Fibroblast of upper back skin (primary cell): ENCODE measurements around the gene CCDC158.

Experiments used
- DNase-seq: peaks from one replicate; pipeline ENCODE4 v3.0.0-alpha.2; 2013

Gene CCDC158

GRCh38 chr4:76276813-76277212, 144.1 kb downstream of the CCDC158 start:
- DNase-seq: no peak

DNA sequence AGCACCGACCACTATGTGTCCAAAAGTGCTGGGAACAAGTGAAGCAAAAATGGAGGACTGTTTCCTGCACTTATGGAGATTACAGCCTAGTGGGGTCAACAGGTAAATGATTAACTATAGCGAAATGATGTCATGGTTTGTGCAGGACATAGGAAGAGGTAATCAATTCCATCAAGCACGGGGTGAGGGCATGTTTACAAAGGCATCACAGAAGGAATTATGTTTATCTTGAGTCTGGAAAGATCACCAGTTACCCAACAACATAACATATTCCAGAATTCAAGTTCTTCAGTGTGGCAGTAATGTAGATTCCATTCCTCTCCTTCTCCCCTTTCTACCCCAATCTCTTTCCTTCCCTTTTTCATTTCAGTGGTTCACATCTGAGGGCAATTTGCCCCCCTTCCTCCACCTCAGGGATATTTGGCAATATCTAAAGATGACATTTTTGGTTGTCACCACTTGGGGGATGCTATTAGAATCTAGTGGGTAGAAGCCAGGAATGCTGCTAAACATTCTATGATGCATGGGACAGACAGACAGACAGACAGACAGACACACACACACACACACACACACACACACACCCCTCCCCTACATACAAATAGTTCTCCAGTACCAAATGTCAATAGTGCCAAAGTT, 145.3 kb downstream of the CCDC158 start:
- DNase-seq: peak; percentile 6

DNA sequence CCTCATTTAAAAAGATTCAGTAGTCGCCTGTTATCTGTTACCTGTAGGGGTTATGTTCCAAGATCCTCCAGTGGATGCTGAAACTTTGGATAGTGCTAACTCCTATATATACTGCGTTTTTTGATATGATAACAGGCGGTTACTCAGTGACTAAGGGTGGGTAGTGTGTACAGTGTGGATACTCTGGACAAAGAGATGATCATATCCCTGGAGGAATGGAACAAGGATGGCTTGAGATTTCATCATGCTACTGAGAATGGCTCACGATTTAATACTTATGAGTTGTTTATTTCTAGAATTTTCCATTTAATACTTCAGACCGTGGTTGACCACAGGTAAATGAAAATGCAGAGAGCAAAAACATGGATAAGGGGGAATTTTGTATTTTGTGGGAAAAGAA, 147.9 kb downstream of the CCDC158 start:
- no peak for DNase-seq

DNA sequence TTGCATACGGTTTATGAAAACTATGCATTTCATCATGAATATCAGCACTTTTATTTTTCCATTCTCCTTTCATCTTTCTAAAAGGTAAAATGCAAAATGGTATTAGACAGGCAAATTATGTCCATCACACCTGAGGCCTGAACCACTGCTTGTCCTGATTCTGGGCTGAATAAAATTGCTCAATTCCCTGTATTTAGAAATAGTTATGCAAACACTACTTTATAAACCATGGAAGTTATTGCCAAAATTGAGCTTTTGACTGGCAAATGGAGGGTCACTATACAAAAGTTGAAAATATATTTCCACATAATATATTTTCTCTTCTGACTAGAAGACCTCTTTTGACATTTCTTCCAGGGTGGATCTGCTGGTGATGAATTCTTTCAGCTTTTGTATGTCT, 148.4 kb downstream of the CCDC158 start:
- DNase-seq: no peak

- DNase-seq: no peak
Observed at GRCh38 chr4:76272073-76272472, 148.9 kb downstream of the CCDC158 start.

GRCh38 chr4:76271248-76271647, 149.7 kb downstream of the CCDC158 start:
- no peak for DNase-seq

- no peak for DNase-seq
Observed at GRCh38 chr4:76270244-76271175, 150.4 kb downstream of the CCDC158 start.

- no peak for DNase-seq
Observed at GRCh38 chr4:76267811-76268210, 153.1 kb downstream of the CCDC158 start.

DNA sequence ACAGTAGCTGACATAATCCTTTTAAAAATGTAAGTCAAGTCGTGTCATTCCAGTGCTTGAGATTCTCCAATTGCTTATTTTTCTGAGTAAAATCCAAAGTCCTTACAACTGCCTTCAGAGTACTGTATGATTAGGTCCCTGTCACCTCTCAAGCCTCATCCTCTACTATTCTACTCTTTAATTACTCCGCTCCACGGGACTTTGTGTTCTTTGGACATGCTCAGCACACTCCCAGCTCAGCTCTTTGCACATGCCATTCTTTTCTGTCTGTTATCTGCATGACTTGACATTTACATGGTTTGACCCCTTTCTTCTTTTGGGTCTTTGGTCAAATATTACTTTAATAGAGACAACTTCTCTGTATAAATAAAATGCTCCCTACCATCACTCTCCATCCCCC, 154.3 kb downstream of the CCDC158 start:
- DNase-seq: no peak

DNA sequence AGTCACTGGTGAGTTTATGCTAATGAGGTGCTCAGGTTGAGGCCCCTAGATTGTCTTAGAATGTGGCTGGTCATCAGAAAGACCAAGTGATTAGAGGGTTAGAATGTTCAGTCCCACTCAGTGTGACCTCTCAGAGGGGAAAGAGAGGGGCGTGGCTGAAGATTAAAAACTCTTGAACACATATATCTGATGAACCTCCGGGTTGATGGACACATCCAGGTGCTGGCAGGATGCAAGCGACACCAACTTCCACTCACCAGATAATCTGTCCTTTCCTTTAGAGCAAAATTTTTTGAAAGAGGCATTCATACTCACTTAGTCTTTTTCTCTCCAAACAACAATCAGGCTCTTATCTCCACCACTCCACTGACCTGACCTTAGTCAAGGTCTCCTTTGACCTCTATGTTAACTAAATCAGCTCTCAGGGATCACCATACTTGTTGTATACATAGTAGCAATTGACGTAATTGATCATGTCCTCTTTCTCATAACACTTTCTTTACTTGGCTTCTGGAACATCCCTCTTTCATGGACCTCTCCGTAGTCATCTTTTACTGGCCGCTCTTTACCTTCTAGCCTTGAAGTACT, 155.2 kb downstream of the CCDC158 start:
- DNase-seq: no peak
